ENCODE measurements around the gene CHRNA4.

- TF ChIP-seq CTCF (IDR thresholded peaks at IDR 0.05) (no peak), POLR2A (IDR thresholded peaks at IDR 0.05) (no peak)
These were observed 4.6 kb downstream of the CHRNA4 start for GRCh38 chr20:63356511-63356910.
